Uterus (tissue), 2 donors: ENCODE measurements around the gene SHC4.

Experiments used
- CTCF ChIP-seq, 4 experiments: fragments of 200-600 bp in 2 of 4; fragments of 450-650 bp in 2 of 4; sonication (generic) in 2 of 4; IDR thresholded peaks; one replicate each; pipeline ENCODE4 v1.5.1; 2016 to 2019; ENCODE audit warnings: antibody characterized with exemption in 4 of 4, mild to moderate bottlenecking in 2 of 4, moderate library complexity in 1 of 4
- POLR2A ChIP-seq, 2 donors: fragments of 450-650 bp; IDR thresholded peaks; one replicate each; pipeline ENCODE4 v1.6.1; 2016; ENCODE audit warnings: antibody characterized with exemption in 2 of 2, mild to moderate bottlenecking in 1 of 2, moderate library complexity in 1 of 2

- TF ChIP-seq POLR2A (IDR thresholded peaks at IDR 0.05) (no peak), CTCF (IDR thresholded peaks at IDR 0.05) (no peak)
Measured at GRCh38 chr15:48868023-48868422, 95.7 kb downstream of the SHC4 start.
